NCI-H146 treated with DMSO at 0.1 percent for 48 hours (cell line): Measurements from ENCODE around the gene PRSS33.

Experiments used
- DNase-seq: peaks from one replicate; lab custom pipeline; 2025; ENCODE audit not compliant: unreplicated experiment; lab: John Stamatoyannopoulos, UW

Gene PRSS33

GRCh38 chr16:2765462-2766404 lies 21.6 kb downstream of the PRSS33 start:
- no peak for DNase-seq

- DNase-seq: no peak
These were observed 22.6 kb downstream of the PRSS33 start for GRCh38 chr16:2764718-2765117.

DNA sequence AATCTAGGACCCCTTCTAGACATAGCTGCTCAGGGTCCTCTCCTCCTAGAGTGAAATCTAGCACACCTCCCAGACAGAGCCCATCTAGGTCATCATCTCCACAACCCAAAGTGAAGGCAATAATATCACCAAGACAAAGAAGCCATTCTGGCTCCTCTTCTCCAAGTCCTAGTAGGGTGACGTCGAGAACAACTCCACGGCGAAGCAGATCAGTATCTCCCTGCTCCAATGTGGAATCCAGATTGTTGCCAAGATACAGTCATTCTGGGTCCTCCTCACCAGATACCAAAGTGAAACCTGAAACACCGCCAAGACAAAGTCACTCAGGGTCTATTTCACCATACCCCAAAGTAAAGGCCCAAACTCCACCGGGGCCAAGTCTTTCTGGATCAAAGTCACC lies 24.2 kb downstream of the PRSS33 start:
- DNase-seq: no peak

- DNase-seq: no peak
These were observed 24.6 kb downstream of the PRSS33 start for GRCh38 chr16:2762711-2763110.

- DNase-seq: no peak
These were observed 25.3 kb downstream of the PRSS33 start for GRCh38 chr16:2761886-2762583.

- DNase-seq: no peak
These were observed 25.9 kb downstream of the PRSS33 start for GRCh38 chr16:2761472-2761871.

- DNase-seq: no peak
These were observed 30.0 kb downstream of the PRSS33 start for GRCh38 chr16:2757344-2757743.

GRCh38 chr16:2756288-2757015 lies 30.9 kb downstream of the PRSS33 start:
- no peak for DNase-seq

- no peak for DNase-seq
These were observed 32.2 kb downstream of the PRSS33 start for GRCh38 chr16:2755158-2755557.

GRCh38 chr16:2753733-2754020 lies 33.7 kb downstream of the PRSS33 start:
- DNase-seq: no peak

- DNase-seq: peak; percentile 64
These were observed 34.3 kb downstream of the PRSS33 start for GRCh38 chr16:2752850-2753732.

GRCh38 chr16:2752035-2752849 lies 35.1 kb downstream of the PRSS33 start, which contains the start of gene SRRM2:
SRRM2 (plus strand) TSS chr16:2752638; CDS start chr16:2756365, 3,727 bp downstream.
- DNase-seq: peak; percentile 93

DNA sequence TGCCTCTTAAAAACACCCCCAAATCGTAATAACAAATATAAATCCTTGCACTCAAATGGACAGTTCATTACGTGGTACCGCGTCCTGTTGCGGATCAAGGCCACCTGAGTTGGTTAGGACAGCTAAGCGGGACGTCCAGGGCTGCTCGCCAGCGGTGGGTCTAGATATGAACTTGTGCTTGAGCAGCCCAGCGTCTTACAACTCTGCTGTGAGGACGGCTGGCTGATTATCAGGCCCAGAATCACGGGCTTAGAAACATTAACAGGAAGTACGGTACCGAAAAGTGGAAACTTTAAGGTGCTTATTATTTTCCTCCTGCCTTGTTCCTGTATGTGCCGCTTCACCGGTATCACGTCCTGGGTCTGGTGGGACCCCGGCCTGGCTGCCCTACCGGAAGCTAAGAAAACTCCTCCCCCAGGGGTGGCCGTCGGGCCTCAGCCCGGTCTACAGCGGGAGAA lies 35.8 kb downstream of the PRSS33 start:
- DNase-seq: peak; percentile 75

GRCh38 chr16:2749936-2750335 lies 37.4 kb downstream of the PRSS33 start:
- no peak for DNase-seq

GRCh38 chr16:2749476-2749875 lies 37.9 kb downstream of the PRSS33 start:
- DNase-seq: no peak

- peak; percentile 18 for DNase-seq
These were observed 38.5 kb downstream of the PRSS33 start for GRCh38 chr16:2748757-2749455.

DNA sequence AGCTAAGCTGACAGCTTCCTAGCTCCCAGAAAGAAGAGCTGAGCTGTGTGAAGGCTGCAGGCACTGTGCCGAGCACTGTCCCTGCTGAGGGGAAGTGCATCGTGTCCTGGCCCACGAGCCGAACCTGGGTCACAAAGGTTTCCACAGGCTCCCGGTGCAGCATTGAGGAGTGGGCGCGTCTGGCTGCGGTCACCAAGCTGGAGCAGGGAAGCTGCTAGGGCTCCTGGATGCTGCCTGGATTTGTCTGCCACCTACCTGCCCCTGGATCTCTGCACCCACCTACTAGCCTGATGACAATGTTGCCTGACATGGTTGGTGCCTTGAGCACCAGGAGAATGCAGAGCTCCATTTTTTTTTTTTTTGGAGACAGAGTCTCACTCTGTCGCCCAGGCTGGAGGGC lies 41.4 kb downstream of the PRSS33 start:
- no peak for DNase-seq

GRCh38 chr16:2745116-2745890 lies 42.1 kb downstream of the PRSS33 start:
- DNase-seq: no peak
